Forelimb muscle (tissue), 1 donor: Measurements from ENCODE around the gene ZSCAN12. TPM values are rescaled to one million over a fixed set of nuclear protein-coding genes. Genes with fewer than 3 reads are reported as not detected.
"Not testable (repeated sequence)": the region's sequence is repeated elsewhere in the genome, so short reads cannot be mapped to it uniquely, and the experiment has no call there.

Experiments
- DNase-seq: peaks from one replicate; pipeline ENCODE4 v3.0.0-alpha.2; 2013; ENCODE audit warnings: low read depth
- polyA plus RNA-seq: library from polyadenylated mRNA; unstranded; fragments of 120-200 nt; gene quantifications from one replicate; pipeline ENCODE4 v1.2.1, GENCODE V29; 2013; ENCODE audit not compliant: insufficient read length

The ZSCAN12 gene
- polyA plus RNA-seq, 1 donor: 5.6 TPM

GRCh38 chr6:28393912-28394662, 5.5 kb downstream of the ZSCAN12 start:
- DNase-seq: no peak

GRCh38 chr6:28390688-28391087, 8.9 kb downstream of the ZSCAN12 start:
- no peak for DNase-seq

- no peak for DNase-seq
Observed at GRCh38 chr6:28384143-28384533, 15.4 kb downstream of the ZSCAN12 start.

- peak; percentile 54 for DNase-seq
Observed at GRCh38 chr6:28383235-28384142, 16.1 kb downstream of the ZSCAN12 start.

GRCh38 chr6:28380381-28380780, 19.2 kb downstream of the ZSCAN12 start:
- no peak for DNase-seq

GRCh38 chr6:28378644-28379043, 20.9 kb downstream of the ZSCAN12 start:
- no peak for DNase-seq

GRCh38 chr6:28377879-28378278, 21.7 kb downstream of the ZSCAN12 start:
- no peak for DNase-seq

GRCh38 chr6:28373925-28374324, 25.6 kb downstream of the ZSCAN12 start:
- no peak for DNase-seq

GRCh38 chr6:28371706-28372451, 27.7 kb downstream of the ZSCAN12 start:
- DNase-seq: no peak

GRCh38 chr6:28371280-28371679, 28.3 kb downstream of the ZSCAN12 start:
- DNase-seq: no peak

- DNase-seq: no peak
Observed at GRCh38 chr6:28370440-28370839, 29.1 kb downstream of the ZSCAN12 start.

- no peak for DNase-seq
Observed at GRCh38 chr6:28369463-28369862, 30.1 kb downstream of the ZSCAN12 start.

GRCh38 chr6:28368522-28368921, 31.0 kb downstream of the ZSCAN12 start:
- DNase-seq: no peak

GRCh38 chr6:28365590-28365989, 34.0 kb downstream of the ZSCAN12 start:
- not testable (repeated sequence) for DNase-seq

- no peak for DNase-seq
Observed at GRCh38 chr6:28360961-28361360, 38.6 kb downstream of the ZSCAN12 start.

GRCh38 chr6:28359562-28359961, 40.0 kb downstream of the ZSCAN12 start:
- not testable (repeated sequence) for DNase-seq

- DNase-seq: no peak
Observed at GRCh38 chr6:28357036-28357435, 42.5 kb downstream of the ZSCAN12 start.

- no peak for DNase-seq
Observed at GRCh38 chr6:28356666-28357020, 42.9 kb downstream of the ZSCAN12 start.

- DNase-seq: peak; percentile 83
Observed at GRCh38 chr6:28355743-28356665, 43.5 kb downstream of the ZSCAN12 start.

- no peak for DNase-seq
Observed at GRCh38 chr6:28354688-28355554, 44.6 kb downstream of the ZSCAN12 start.
